Ramos (cell line): ENCODE results near the gene IP6K1.
"Not testable (repeated sequence)": the region's sequence is repeated elsewhere in the genome, so short reads cannot be mapped to it uniquely, and the experiment has no call there.

Source experiments
- in situ Hi-C: fragments of 300-500 bp; cut with MboI; formaldehyde crosslinking; loops from one replicate; pipeline ENCODE4 v1.14.3; 2022; ENCODE audit warnings: low sequenced_read_pairs; ENCODE audit not compliant: unreplicated experiment

Gene IP6K1

DNA sequence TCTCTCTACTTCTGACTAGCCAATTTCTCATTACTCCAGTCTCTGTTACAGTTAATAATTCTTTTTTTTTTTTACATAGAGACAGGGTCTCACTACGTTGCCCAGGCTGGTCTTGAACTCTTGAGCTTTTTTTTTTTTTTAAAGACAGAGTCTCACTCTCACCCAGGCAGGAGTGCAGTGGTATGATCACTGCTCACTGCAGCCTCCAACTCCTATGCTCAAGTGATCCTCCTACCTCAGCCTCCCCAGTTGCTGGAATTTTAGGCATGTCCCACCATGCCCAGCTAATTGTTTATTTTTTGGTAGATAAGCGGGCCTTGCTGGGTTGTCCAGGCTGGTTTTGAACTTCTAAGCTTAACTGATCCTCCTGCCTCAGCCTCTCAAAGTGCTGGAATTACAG is 13.6 kb downstream of the IP6K1 start:
- in situ Hi-C loops = no loop called here

- in situ Hi-C loops = no loop called here
These were observed 14.9 kb downstream of the IP6K1 start for GRCh38 chr3:49771340-49771938.

GRCh38 chr3:49769926-49770325 is 16.4 kb downstream of the IP6K1 start:
- in situ Hi-C loops = no loop called here

GRCh38 chr3:49769286-49769915 is 16.9 kb downstream of the IP6K1 start:
- in situ Hi-C loops = no loop called here

GRCh38 chr3:49763981-49764380 is 22.4 kb downstream of the IP6K1 start:
- in situ Hi-C loops = no loop called here

- in situ Hi-C loops = no loop called here
These were observed 24.7 kb downstream of the IP6K1 start for GRCh38 chr3:49761661-49762060.

GRCh38 chr3:49759226-49759625 is 27.1 kb downstream of the IP6K1 start:
- in situ Hi-C loops = no loop called here

GRCh38 chr3:49757197-49757596 is 29.1 kb downstream of the IP6K1 start:
- in situ Hi-C loops = no loop called here

DNA sequence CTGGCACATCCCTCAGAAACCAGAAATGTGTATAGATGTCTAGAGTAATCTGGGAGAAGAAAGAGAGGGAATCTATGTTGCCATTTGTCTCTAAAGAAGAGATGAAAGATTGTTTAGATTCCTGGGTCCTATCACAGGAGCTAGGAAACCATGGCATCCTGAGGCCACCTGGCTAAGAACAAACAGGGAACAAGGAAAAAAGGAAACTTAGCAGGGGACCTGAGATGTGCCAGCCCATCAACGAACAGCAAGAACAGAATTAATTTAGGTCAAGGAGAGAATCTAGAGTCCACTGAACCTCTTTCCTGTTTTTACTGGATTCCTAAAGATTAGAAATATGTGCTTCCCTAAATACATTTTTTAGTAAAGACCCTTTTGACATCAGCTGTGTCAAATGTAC is 30.3 kb downstream of the IP6K1 start:
- in situ Hi-C loops = no loop called here

DNA sequence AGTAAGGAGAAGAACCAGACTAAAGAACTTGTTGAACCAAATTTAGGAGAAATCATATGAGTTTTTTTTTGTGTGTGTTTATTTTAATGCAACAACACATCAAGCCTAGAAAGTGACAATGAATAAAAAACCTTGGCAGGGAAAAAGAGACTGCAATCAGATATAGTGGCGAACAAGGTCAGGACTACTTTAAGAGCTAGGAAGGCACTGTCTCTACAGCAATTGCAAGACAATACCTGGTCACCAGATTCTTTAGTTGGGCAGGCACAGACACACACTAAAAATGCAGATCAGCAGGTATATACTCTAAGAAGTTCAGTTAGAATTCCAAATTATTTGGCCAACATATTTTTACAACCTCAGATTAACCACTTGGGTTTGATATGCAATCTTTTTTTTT is 31.8 kb downstream of the IP6K1 start:
- in situ Hi-C loops = no loop called here

- in situ Hi-C loops = no loop called here
These were observed 34.8 kb downstream of the IP6K1 start for GRCh38 chr3:49751501-49751900.

DNA sequence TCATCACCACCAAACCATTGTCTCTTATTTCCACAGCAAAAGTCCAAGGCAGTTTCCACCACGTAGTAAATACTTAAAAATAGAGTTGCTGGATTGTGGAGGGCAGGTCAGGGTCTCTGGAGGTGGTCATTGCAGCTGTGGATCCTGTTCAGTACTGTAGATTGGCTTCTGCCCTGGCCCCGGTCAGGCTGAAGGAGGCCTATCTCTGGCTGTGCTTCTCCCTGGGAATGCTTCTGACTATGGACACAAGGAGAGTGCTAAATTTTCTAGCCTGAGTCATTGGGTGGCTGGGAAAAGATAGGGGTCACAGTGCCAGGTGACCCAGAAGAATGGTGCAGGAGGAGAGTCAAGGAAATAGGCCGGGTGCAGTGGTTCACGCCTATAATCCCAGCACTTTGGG is 36.3 kb downstream of the IP6K1 start:
- in situ Hi-C loops = no loop called here

DNA sequence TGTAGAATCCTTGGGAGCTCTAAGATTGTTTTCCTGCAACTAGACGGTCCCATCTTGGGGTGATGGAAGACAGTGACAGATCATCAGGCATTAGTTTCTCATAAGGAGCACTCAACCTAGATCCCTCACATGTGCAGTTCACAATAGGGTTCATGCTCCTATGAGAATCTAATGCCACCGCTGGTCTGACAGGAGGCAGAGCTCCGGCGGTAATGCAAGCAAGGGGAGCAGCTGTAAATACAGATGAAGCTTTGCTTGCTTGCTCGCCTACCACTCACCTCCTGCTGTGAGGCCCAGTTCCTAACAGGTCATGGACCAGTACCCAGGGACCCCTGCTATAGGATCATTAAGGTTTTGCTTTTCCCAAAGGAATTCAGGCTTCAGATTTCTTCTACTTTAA is 37.5 kb downstream of the IP6K1 start:
- in situ Hi-C loops = not testable (repeated sequence)

DNA sequence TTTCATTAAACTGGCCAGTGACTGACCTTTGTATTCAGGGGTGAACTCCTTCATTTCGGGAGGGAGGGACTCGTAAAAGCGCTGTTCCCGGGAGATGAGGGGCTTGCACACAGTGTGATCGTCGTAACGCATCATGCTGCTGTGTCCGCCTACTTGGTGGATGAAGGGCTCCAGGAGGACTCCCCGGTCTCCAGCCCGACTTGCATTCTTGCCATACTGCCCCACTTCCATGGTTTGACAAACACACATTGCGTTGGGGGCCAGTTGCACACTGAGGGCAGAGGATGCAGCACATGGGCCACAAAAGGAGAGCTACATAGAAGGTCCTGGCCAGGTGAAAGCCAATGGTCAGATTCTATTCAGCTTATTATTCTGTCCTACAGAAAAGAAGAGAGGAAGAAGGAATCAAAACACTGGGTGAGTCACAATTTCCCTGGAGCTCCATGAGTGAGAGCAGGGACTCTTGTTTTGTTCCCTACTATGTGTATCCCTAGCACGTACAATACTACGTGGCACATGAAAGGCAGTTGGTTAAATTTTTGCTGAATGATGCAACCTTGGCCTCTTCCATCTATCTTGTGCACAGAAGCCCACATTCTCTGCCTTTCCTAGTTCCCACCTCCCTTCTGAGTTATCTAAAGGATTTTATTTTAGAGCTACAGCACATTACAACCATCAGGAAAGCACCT is 38.4 kb downstream of the IP6K1 start:
- in situ Hi-C loops = no loop called here

DNA sequence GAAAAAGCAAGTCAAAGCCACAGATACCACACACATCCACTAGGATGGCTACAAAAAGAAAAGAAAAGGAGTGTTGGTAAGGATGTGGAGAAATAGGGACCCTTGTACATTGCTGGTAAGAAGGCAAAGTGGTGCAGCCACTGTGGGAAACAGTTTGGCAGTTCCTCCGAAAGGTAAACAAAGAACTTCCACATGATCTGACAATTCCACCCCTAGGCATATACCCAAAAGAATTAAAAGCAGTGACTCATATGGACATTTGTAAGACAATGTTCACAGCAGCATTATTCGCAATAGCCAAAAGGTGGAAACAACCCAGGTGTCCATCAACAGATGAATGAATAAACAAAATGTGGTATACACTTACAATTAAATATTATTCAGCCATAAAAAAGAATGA is 40.4 kb downstream of the IP6K1 start:
- in situ Hi-C loops = no loop called here

DNA sequence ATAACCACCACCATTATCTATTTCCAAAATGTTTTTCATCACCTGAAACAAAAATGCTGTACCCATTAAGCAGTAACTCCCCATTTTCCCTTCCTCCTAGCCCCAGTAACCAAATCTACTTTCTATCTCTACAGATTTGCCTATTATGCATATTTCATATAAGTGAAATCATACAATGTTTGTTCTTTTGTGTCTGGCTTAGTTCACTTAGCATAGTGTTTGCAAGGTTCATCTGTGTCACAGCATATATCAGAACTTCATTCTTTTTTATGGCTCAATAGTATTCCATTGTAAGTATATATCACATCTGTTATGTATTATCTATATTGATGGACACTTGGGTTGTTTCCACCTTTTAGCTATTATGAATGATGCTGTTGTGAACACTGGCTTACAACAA is 45.9 kb downstream of the IP6K1 start:
- in situ Hi-C loops = no loop called here

- in situ Hi-C loops = no loop called here
These were observed 48.2 kb downstream of the IP6K1 start for GRCh38 chr3:49738067-49738713.

DNA sequence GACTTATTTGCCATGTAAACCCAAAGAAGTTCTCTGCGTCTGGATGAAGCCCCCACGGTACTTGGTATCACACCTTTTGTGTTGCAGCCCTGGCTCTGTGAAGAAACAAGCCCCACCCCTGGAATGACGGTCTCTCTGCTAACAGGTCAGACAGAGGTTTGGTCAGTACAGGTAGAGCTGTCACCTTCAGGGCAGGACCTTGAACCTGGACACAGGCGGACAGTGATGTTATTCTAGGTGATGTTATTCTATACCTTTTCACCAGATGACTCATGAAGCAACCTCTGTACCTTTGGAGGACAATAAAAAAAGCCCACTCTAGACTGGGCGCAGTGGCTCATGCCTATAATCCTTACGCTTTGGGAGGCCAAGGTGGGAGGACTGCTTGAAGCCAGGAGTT is 51.6 kb downstream of the IP6K1 start:
- in situ Hi-C loops = no loop called here

DNA sequence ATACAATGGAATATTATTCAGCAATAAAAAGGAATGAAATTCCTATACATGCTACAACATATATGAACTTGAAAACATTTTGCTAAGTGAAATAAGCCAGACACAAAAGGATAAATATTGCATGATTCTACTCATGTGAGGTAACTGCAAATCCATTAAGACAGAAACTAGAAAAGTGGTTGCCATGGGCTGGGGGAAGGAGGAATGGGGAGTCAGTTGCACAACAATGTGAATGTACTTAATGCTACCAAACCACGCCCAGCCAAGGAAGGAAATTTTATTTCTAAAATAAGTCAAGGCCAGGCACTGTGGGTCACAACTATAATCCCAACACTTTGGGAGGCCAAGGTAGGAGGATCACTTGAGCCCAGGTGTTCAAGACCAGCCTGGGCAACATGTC is 52.8 kb downstream of the IP6K1 start:
- in situ Hi-C loops = no loop called here

- in situ Hi-C loops = no loop called here
These were observed 53.7 kb downstream of the IP6K1 start for GRCh38 chr3:49732597-49732996.

GRCh38 chr3:49729966-49730609 is 56.3 kb downstream of the IP6K1 start:
- in situ Hi-C loops = no loop called here
